WTC11 (cell line): Measurements from ENCODE around the gene ARPC1B. TPM values are rescaled to one million over a fixed set of nuclear protein-coding genes. Genes with fewer than 3 reads are reported as not detected.
A peak's percentile ranks its signal among the peaks of the same experiment; 100 is the strongest.
"Not testable (repeated sequence)": the region's sequence is repeated elsewhere in the genome, so short reads cannot be mapped to it uniquely, and the experiment has no call there.

Source experiments
- ATAC-seq: fragments of 200-7000 bp; cut with Tn5 transposase; 2 replicates; pipeline ENCODE4 v1.10.0; 2021; ENCODE audit warnings: mild to moderate bottlenecking, moderate library complexity
- CTCF ChIA-PET: fragments of 300-600 bp; sonication (Branson Sonifier 250); formaldehyde crosslinking; loops from one replicate; lab custom pipeline; 2021; ENCODE audit warnings: antibody characterized with exemption; lab: Charles Lee
- POLR2A ChIA-PET: fragments of 350-600 bp; sonication (Branson Sonifier 250); formaldehyde crosslinking; loops from one replicate; lab custom pipeline; 2021; ENCODE audit warnings: antibody characterized with exemption; lab: Charles Lee
- DNase-seq: peaks from one replicate; pipeline ENCODE4 v3.0.0; 2021; ENCODE audit warnings: low spot score
- H3K27ac Mint-ChIP-seq: 2 replicates; pipeline ENCODE4 v1.8.0; 2021; ENCODE audit warnings: mixed read lengths
- H3K27me3 Mint-ChIP-seq: 2 replicates; pipeline ENCODE4 v1.8.0; 2021; ENCODE audit warnings: low read depth, mild to moderate bottlenecking, moderate library complexity, mixed read lengths
- H3K36me3 Mint-ChIP-seq: 2 replicates; pipeline ENCODE4 v1.8.0; 2021; ENCODE audit warnings: mixed read lengths
- H3K4me1 Mint-ChIP-seq: 2 replicates; pipeline ENCODE4 v1.8.0; 2022; ENCODE audit warnings: mixed read lengths
- H3K4me3 Mint-ChIP-seq: 2 replicates; pipeline ENCODE4 v1.8.0; 2021; ENCODE audit warnings: mild to moderate bottlenecking, moderate library complexity, mixed read lengths
- H3K9me3 Mint-ChIP-seq: 2 replicates; pipeline ENCODE4 v1.8.0; 2021; ENCODE audit warnings: mixed read lengths
- EMX1 ChIP-seq: fragments of 250-450 bp; sonication (Bioruptor Pico); IDR thresholded peaks from 2 replicates; pipeline ENCODE4 v1.8.0; 2021; ENCODE audit warnings: mild to moderate bottlenecking
- ETV6 ChIP-seq: sonication (generic); formaldehyde crosslinking; IDR thresholded peaks from 2 replicates; pipeline ENCODE4 v1.8.1; 2022; ENCODE audit warnings: mild to moderate bottlenecking, missing genetic modification reagents
- JUN ChIP-seq: sonication (generic); formaldehyde crosslinking; IDR thresholded peaks from 2 replicates; pipeline ENCODE4 v1.8.0; 2023; ENCODE audit warnings: mild to moderate bottlenecking, missing genetic modification reagents
- KAT7 ChIP-seq: sonication (generic); formaldehyde crosslinking; IDR thresholded peaks from 2 replicates; pipeline ENCODE4 v1.8.1; 2023; ENCODE audit warnings: missing genetic modification reagents, mild to moderate bottlenecking, borderline replicate concordance
- MXD4 ChIP-seq: fragments of 250-450 bp; sonication (Bioruptor Pico); IDR thresholded peaks from 2 replicates; pipeline ENCODE4 v1.8.0; 2021; ENCODE audit warnings: mild to moderate bottlenecking, moderate library complexity, borderline replicate concordance
- MYBL2 ChIP-seq: sonication (generic); formaldehyde crosslinking; IDR thresholded peaks from 2 replicates; pipeline ENCODE4 v1.8.1; 2023; ENCODE audit warnings: mild to moderate bottlenecking, moderate library complexity, missing genetic modification reagents
- NFATC4 ChIP-seq: fragments of 250-450 bp; sonication (Bioruptor Pico); IDR thresholded peaks from 2 replicates; pipeline ENCODE4 v1.9.0; 2021; ENCODE audit warnings: mild to moderate bottlenecking
- NR3C1 ChIP-seq: sonication (generic); formaldehyde crosslinking; conservative IDR thresholded peaks from 2 replicates; pipeline ENCODE4 v1.8.1; 2023; ENCODE audit warnings: low read depth, mild to moderate bottlenecking, missing genetic modification reagents
- SOX15 ChIP-seq: fragments of 250-450 bp; sonication (Bioruptor Pico); IDR thresholded peaks from 2 replicates; pipeline ENCODE4 v1.9.0; 2021; ENCODE audit warnings: mild to moderate bottlenecking
- SP1 ChIP-seq: sonication (generic); formaldehyde crosslinking; conservative IDR thresholded peaks from 2 replicates; pipeline ENCODE4 v1.8.1; 2022; ENCODE audit warnings: missing genetic modification reagents
- TCF7 ChIP-seq: sonication (generic); formaldehyde crosslinking; IDR thresholded peaks from 2 replicates; pipeline ENCODE4 v1.8.0; 2022; ENCODE audit warnings: mild to moderate bottlenecking, low read depth, missing genetic modification reagents, moderate library complexity
- ZBTB21 ChIP-seq: sonication (generic); formaldehyde crosslinking; IDR thresholded peaks from 2 replicates; pipeline ENCODE4 v1.8.1; 2023; ENCODE audit warnings: mild to moderate bottlenecking, missing genetic modification reagents, borderline replicate concordance
- total RNA-seq: library from RNA; stranded (reverse); gene quantifications from 3 replicates; pipeline ENCODE4 v1.2.3, GENCODE V29; 2021
- TF ChIP-seq, protein P1 (sequence below): sonication (generic); formaldehyde crosslinking; IDR thresholded peaks from 2 replicates; pipeline ENCODE4 v1.8.1; 2022; ENCODE audit warnings: mild to moderate bottlenecking, moderate library complexity, missing genetic modification reagents
- TF ChIP-seq, protein P2 (sequence below): sonication (generic); formaldehyde crosslinking; IDR thresholded peaks from 2 replicates; pipeline ENCODE4 v1.8.1; 2023; ENCODE audit warnings: mild to moderate bottlenecking, missing genetic modification reagents
- TF ChIP-seq, protein P3 (sequence below): sonication (generic); formaldehyde crosslinking; IDR thresholded peaks from 2 replicates; pipeline ENCODE4 v1.8.1; 2022; ENCODE audit warnings: missing genetic modification reagents, borderline replicate concordance
- TF ChIP-seq, protein P4 (sequence below): sonication (generic); formaldehyde crosslinking; IDR thresholded peaks from 2 replicates; pipeline ENCODE4 v1.8.1; 2022; ENCODE audit warnings: mild to moderate bottlenecking, missing genetic modification reagents, moderate library complexity, borderline replicate concordance
- TF ChIP-seq, protein P5 (sequence below): sonication (generic); formaldehyde crosslinking; IDR thresholded peaks from 2 replicates; pipeline ENCODE4 v1.8.1; 2022; ENCODE audit warnings: low read depth, mild to moderate bottlenecking, moderate library complexity, missing genetic modification reagents, borderline replicate concordance
- TF ChIP-seq, protein P6 (sequence below): sonication (generic); formaldehyde crosslinking; IDR thresholded peaks from 2 replicates; pipeline ENCODE4 v1.8.0; 2023; ENCODE audit warnings: missing genetic modification reagents, mild to moderate bottlenecking, borderline replicate concordance
- TF ChIP-seq, protein P7 (sequence below): sonication (generic); formaldehyde crosslinking; IDR thresholded peaks from 2 replicates; pipeline ENCODE4 v1.8.1; 2023; ENCODE audit warnings: mild to moderate bottlenecking, moderate library complexity, missing genetic modification reagents

Gene ARPC1B
- total RNA-seq, 1 experiment from 2014 or later = 66.2 TPM

DNA sequence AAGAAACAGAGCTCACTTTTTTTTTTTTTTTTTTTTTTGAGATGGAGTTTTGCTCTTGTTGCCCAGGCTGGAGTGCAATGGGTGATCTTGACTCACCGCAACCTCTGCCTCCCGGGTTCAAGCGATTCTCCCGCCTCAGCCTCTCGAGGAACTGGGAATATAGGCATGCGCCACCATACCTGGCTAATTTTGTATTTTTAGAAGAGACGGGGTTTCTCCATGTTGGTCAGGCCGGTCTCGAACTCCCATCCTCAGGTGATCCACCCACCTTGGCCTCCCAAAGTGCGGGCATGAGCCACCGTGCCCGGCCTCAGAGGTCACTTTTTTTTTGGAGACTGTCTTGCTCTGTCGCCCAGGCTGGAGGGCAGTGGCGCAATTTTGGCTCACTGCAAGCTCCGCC lies 16.0 kb upstream of the ARPC1B start:
- ATAC-seq, H3K27ac Mint-ChIP-seq, CTCF ChIA-PET, H3K27me3 Mint-ChIP-seq, H3K9me3 Mint-ChIP-seq, POLR2A ChIA-PET, H3K4me1 Mint-ChIP-seq, H3K4me3 Mint-ChIP-seq, DNase-seq: not testable (repeated sequence)
- peaks cover 43% of the 10 kb centered on the region for H3K36me3 Mint-ChIP-seq

DNA sequence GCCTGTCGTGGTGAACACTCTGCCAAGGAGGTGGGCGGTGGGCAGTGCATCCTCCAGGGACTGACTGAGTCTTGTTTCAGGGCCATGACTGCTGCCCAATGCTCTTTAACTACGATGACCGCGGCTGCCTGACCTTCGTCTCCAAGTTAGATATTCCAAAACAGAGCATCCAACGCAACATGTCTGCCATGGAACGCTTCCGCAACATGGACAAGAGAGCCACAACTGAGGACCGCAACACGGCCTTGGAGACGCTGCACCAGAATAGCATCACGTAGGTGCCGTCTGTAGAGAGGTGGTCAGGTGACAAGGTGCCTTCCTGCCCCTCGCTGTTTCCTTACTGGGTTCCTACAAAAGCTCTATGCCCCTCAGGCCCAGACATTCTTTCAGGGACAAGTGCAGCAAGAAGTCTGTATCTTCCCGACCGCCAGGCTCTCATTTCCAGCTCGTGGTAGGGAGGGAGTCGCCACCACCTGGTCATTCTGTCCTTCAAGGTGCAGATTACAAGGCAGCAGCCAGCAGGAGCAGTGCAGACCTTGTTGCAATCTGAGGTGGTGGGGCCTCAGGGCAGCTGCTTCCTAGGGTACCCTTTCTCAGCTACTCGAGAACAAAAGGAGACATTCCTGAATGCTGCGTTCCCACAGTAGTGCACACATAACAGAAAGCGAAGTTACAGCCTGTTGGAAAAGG lies 14.9 kb upstream of the ARPC1B start:
- ChIA-PET CTCF (interaction anchor here (0.5 to 1.7 kb wide), 10 partner anchors 9 to 1099 kb away, joined by 3 to 9 read pairs (median 4); partner anchors contain the start of genes BUD31 and PDAP1), POLR2A (interaction anchor here (0.6 kb wide), 1 partner anchor 14 kb away, joined by 3 read pairs; no protein-coding TSS in a partner anchor)
- ATAC-seq = peak; percentile 97
- Mint-ChIP-seq H3K4me3 (no peak overlapping the region), H3K4me1 (no peaks in the 10 kb centered on the region), H3K9me3 (no peaks in the 10 kb centered on the region), H3K27ac (no peak overlapping the region), H3K36me3 (peaks cover 46% of the 10 kb centered on the region), H3K27me3 (no peaks in the 10 kb centered on the region)
- peak; percentile 47 for DNase-seq
- TF ChIP-seq NR3C1 (CRISPR knock-in tag) = no peak
- TF ChIP-seq EMX1 (CRISPR knock-in tag) = no peak
- TF ChIP-seq, protein P1, sequence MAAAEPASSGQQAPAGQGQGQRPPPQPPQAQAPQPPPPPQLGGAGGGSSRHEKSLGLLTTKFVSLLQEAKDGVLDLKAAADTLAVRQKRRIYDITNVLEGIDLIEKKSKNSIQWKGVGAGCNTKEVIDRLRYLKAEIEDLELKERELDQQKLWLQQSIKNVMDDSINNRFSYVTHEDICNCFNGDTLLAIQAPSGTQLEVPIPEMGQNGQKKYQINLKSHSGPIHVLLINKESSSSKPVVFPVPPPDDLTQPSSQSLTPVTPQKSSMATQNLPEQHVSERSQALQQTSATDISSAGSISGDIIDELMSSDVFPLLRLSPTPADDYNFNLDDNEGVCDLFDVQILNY (CRISPR knock-in tag) = no peak
- TF ChIP-seq, protein P2, sequence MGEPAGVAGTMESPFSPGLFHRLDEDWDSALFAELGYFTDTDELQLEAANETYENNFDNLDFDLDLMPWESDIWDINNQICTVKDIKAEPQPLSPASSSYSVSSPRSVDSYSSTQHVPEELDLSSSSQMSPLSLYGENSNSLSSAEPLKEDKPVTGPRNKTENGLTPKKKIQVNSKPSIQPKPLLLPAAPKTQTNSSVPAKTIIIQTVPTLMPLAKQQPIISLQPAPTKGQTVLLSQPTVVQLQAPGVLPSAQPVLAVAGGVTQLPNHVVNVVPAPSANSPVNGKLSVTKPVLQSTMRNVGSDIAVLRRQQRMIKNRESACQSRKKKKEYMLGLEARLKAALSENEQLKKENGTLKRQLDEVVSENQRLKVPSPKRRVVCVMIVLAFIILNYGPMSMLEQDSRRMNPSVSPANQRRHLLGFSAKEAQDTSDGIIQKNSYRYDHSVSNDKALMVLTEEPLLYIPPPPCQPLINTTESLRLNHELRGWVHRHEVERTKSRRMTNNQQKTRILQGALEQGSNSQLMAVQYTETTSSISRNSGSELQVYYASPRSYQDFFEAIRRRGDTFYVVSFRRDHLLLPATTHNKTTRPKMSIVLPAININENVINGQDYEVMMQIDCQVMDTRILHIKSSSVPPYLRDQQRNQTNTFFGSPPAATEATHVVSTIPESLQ (CRISPR knock-in tag) = no peak
- TF ChIP-seq, protein P3, sequence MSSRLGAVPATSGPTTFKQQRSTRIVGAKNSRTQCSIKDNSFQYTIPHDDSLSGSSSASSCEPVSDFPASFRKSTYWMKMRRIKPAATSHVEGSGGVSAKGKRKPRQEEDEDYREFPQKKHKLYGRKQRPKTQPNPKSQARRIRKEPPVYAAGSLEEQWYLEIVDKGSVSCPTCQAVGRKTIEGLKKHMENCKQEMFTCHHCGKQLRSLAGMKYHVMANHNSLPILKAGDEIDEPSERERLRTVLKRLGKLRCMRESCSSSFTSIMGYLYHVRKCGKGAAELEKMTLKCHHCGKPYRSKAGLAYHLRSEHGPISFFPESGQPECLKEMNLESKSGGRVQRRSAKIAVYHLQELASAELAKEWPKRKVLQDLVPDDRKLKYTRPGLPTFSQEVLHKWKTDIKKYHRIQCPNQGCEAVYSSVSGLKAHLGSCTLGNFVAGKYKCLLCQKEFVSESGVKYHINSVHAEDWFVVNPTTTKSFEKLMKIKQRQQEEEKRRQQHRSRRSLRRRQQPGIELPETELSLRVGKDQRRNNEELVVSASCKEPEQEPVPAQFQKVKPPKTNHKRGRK (CRISPR knock-in tag) = no peak
- no peak for TF ChIP-seq MXD4
- TF ChIP-seq, protein P4, sequence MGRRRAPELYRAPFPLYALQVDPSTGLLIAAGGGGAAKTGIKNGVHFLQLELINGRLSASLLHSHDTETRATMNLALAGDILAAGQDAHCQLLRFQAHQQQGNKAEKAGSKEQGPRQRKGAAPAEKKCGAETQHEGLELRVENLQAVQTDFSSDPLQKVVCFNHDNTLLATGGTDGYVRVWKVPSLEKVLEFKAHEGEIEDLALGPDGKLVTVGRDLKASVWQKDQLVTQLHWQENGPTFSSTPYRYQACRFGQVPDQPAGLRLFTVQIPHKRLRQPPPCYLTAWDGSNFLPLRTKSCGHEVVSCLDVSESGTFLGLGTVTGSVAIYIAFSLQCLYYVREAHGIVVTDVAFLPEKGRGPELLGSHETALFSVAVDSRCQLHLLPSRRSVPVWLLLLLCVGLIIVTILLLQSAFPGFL (CRISPR knock-in tag) = no peak
- TF ChIP-seq MYBL2 = no peak
- no peak for TF ChIP-seq KAT7 (CRISPR knock-in tag)
- TF ChIP-seq, protein P5, sequence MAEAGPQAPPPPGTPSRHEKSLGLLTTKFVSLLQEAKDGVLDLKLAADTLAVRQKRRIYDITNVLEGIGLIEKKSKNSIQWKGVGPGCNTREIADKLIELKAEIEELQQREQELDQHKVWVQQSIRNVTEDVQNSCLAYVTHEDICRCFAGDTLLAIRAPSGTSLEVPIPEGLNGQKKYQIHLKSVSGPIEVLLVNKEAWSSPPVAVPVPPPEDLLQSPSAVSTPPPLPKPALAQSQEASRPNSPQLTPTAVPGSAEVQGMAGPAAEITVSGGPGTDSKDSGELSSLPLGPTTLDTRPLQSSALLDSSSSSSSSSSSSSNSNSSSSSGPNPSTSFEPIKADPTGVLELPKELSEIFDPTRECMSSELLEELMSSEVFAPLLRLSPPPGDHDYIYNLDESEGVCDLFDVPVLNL (CRISPR knock-in tag) = no peak
- no peak for TF ChIP-seq SP1 (CRISPR knock-in tag)
- TF ChIP-seq JUN (CRISPR knock-in tag) = no peak
- no peak for TF ChIP-seq ETV6 (CRISPR knock-in tag)
- no peak for TF ChIP-seq SOX15 (CRISPR knock-in tag)
- TF ChIP-seq, protein P6, sequence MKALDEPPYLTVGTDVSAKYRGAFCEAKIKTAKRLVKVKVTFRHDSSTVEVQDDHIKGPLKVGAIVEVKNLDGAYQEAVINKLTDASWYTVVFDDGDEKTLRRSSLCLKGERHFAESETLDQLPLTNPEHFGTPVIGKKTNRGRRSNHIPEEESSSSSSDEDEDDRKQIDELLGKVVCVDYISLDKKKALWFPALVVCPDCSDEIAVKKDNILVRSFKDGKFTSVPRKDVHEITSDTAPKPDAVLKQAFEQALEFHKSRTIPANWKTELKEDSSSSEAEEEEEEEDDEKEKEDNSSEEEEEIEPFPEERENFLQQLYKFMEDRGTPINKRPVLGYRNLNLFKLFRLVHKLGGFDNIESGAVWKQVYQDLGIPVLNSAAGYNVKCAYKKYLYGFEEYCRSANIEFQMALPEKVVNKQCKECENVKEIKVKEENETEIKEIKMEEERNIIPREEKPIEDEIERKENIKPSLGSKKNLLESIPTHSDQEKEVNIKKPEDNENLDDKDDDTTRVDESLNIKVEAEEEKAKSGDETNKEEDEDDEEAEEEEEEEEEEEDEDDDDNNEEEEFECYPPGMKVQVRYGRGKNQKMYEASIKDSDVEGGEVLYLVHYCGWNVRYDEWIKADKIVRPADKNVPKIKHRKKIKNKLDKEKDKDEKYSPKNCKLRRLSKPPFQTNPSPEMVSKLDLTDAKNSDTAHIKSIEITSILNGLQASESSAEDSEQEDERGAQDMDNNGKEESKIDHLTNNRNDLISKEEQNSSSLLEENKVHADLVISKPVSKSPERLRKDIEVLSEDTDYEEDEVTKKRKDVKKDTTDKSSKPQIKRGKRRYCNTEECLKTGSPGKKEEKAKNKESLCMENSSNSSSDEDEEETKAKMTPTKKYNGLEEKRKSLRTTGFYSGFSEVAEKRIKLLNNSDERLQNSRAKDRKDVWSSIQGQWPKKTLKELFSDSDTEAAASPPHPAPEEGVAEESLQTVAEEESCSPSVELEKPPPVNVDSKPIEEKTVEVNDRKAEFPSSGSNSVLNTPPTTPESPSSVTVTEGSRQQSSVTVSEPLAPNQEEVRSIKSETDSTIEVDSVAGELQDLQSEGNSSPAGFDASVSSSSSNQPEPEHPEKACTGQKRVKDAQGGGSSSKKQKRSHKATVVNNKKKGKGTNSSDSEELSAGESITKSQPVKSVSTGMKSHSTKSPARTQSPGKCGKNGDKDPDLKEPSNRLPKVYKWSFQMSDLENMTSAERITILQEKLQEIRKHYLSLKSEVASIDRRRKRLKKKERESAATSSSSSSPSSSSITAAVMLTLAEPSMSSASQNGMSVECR = no peak
- TF ChIP-seq TCF7 (CRISPR knock-in tag) = no peak
- TF ChIP-seq, protein P7, sequence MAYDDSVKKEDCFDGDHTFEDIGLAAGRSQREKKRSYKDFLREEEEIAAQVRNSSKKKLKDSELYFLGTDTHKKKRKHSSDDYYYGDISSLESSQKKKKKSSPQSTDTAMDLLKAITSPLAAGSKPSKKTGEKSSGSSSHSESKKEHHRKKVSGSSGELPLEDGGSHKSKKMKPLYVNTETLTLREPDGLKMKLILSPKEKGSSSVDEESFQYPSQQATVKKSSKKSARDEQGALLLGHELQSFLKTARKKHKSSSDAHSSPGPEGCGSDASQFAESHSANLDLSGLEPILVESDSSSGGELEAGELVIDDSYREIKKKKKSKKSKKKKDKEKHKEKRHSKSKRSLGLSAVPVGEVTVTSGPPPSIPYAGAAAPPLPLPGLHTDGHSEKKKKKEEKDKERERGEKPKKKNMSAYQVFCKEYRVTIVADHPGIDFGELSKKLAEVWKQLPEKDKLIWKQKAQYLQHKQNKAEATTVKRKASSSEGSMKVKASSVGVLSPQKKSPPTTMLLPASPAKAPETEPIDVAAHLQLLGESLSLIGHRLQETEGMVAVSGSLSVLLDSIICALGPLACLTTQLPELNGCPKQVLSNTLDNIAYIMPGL = no peak
- no peak for TF ChIP-seq ZBTB21 (CRISPR knock-in tag)
- TF ChIP-seq NFATC4 (CRISPR knock-in tag) = no peak
